G401 (cell line): Measurements from ENCODE around the gene CEBPZ. TPM values are rescaled to one million over a fixed set of nuclear protein-coding genes. Genes with fewer than 3 reads are reported as not detected.

Experiments
- total RNA-seq: library from RNA; depleted of rRNA; stranded (reverse); fragments of >200 nt; shearing (Covaris generic); gene quantifications from 2 replicates; pipeline ENCODE4 v1.2.3, GENCODE V29; 2014; rRNA removed

CEBPZ gene
- total RNA-seq, 1 experiment from 2014 or later, result 63.4 TPM

Other genes with a start within 250 kb of the CEBPZ start
- gene HEATR5B, start 147.2 kb downstream of the CEBPZ start, total RNA-seq, result 7.9 and 8.2 TPM in 2 replicates
- gene GPATCH11, start 147.1 kb downstream of the CEBPZ start, total RNA-seq, result 3.1 and 3.8 TPM in 2 replicates
- 6.8 and 19.8 TPM in 2 replicates for gene EIF2AK2, start 74.6 kb downstream of the CEBPZ start, total RNA-seq
- not detected in 2 replicates for gene SULT6B1, start 42.9 kb downstream of the CEBPZ start, total RNA-seq
- 15.9 and 18.5 TPM in 2 replicates for gene CEBPZOS, start 35.1 kb downstream of the CEBPZ start, total RNA-seq
- gene NDUFAF7, start 62 bp upstream of the CEBPZ start, total RNA-seq, result 29.3 and 29.4 TPM in 2 replicates
- gene PRKD3, start 93.2 kb upstream of the CEBPZ start, total RNA-seq, result 4.1 and 6.7 TPM in 2 replicates
- gene QPCT, start 113.0 kb upstream of the CEBPZ start, total RNA-seq, result not detected in 2 replicates